ENCODE data around the gene QRICH2.
A peak's percentile ranks its signal among the peaks of the same experiment; 100 is the strongest.
"Not testable (repeated sequence)": the region's sequence is repeated elsewhere in the genome, so short reads cannot be mapped to it uniquely, and the experiment has no call there.

Gene QRICH2

GRCh38 chr17:76256430-76257050 lies 51.5 kb downstream of the QRICH2 start:
- in situ Hi-C loops (cut with MboI; ENCODE audit: low pct_unique_long_range_greater_than_20kb, low sequenced_read_pairs); DNase-seq: not testable (repeated sequence)

DNA sequence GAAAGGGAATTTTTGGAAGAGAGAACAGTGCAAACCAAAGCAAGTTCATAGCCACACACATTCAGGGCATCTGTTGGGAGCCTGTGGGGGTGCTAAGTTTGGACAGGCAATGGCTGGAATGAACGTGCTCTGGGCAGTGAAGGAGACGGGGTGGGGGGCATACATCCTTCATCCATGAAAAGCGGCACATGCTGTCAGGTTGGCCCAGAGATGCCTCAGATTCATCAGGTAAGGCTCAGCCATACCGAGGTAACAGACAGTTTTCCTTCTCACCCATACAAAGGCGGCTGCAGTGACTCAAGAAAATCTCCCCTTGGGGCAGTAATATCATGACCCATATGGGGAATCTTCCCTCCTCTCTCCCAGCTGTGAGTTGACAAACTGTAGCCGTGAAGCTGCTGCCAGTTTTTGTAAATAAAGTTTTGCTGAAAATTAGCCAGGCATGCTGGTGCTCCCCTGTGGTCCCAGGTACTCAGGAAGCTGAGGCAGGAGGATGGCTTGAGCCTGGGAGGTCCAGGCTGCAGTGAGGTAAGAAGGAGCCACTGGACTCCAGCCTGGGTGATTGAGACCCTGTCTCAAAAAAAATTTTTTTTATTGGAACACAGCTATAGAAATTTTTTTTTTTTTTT lies 52.2 kb downstream of the QRICH2 start:
- DNase-seq = no peak
- in situ Hi-C loops (cut with MboI; ENCODE audit: low pct_unique_long_range_greater_than_20kb, low sequenced_read_pairs) = no loop called here

DNA sequence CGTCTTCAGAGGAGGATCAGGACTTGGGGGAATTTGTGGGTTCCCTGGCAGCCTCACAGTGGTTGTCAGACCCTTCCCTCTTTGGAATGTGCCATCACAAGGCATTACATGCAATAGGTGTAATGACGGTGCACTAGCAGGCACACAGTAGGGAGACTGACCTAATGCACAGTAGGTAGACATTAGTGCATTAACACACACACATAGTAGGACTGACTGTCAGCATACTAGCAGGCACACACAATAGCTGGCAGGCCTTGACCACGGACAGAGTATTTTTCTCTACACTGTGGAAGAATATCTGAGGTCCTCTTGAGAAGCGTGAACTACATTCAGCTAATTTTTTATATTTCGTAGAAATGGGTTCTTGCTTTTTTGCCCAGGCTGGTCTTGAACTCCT lies 53.8 kb downstream of the QRICH2 start:
- DNase-seq = no peak
- in situ Hi-C loops (cut with MboI; ENCODE audit: low pct_unique_long_range_greater_than_20kb, low sequenced_read_pairs) = no loop called here

- in situ Hi-C loops (cut with MboI; ENCODE audit: low pct_unique_long_range_greater_than_20kb, low sequenced_read_pairs) = no loop called here
- no peak for DNase-seq
Observed at GRCh38 chr17:76253841-76254240, 54.2 kb downstream of the QRICH2 start.

DNA sequence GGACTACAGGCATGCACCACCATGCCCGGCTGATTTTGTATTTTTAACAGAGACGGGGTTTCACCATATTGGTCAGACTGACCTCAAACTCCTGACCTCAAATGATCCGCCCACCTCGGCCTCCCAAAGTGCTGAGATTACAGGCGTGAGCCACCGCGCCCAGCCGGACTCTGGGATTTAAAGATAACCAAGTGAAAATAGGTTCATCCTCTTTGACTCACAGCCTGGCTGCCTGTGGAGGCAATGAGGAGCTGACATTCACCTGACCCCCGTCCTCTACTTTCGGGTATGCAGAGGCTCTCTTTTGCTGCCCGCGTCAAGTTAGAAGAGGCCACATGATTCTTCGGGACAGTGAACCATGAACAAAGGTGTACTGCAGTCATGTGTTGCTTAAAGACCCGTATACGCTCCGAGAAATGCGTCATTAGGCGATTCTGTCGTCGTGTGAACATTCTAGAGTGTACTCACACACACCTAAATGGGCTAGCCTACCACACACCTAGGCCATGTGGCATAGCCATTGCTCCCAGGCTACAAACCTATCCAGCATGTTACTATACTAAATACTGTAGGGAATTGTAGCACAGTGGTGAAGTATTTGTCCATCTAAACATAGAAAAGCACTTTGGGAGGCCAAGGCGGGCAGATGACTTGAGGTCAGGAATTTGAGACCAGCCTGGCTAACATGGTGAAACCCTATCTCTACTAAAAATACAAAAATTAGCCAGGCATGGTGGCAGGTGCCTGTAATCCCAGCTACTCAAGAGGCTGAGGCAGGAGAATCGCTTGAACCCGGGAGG lies 54.9 kb downstream of the QRICH2 start:
- DNase-seq; in situ Hi-C loops (cut with MboI; ENCODE audit: low pct_unique_long_range_greater_than_20kb, low sequenced_read_pairs): not testable (repeated sequence)

- in situ Hi-C loops (cut with MboI; ENCODE audit: low pct_unique_long_range_greater_than_20kb, low sequenced_read_pairs) = no loop called here
- peak; percentile 81 for DNase-seq
Observed at GRCh38 chr17:76252040-76252954, 55.8 kb downstream of the QRICH2 start.

- in situ Hi-C loops (cut with MboI; ENCODE audit: low pct_unique_long_range_greater_than_20kb, low sequenced_read_pairs) = no loop called here
- DNase-seq = no peak
Observed at GRCh38 chr17:76251478-76252039, 56.5 kb downstream of the QRICH2 start.

DNA sequence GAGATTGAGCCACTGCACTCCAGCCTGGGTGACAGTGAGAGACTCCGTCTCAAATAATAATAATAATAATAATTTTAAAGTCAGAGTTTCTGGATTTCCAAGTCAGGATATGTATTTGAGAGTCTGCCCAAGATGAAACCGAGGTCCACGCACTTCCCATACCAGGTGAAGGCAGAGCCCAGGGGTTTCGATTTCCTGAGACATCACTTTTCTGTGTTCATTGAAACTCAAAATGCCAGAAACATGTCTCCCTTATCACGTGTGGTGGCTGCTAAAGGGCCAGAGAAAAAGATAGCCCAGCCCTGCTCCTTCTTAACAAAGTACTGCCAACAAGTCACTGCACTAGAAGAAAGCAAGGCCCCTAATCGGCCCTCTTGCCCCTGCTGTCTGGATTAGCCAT lies 57.9 kb downstream of the QRICH2 start:
- no peak for DNase-seq
- in situ Hi-C loops (cut with MboI; ENCODE audit: low pct_unique_long_range_greater_than_20kb, low sequenced_read_pairs) = no loop called here

DNA sequence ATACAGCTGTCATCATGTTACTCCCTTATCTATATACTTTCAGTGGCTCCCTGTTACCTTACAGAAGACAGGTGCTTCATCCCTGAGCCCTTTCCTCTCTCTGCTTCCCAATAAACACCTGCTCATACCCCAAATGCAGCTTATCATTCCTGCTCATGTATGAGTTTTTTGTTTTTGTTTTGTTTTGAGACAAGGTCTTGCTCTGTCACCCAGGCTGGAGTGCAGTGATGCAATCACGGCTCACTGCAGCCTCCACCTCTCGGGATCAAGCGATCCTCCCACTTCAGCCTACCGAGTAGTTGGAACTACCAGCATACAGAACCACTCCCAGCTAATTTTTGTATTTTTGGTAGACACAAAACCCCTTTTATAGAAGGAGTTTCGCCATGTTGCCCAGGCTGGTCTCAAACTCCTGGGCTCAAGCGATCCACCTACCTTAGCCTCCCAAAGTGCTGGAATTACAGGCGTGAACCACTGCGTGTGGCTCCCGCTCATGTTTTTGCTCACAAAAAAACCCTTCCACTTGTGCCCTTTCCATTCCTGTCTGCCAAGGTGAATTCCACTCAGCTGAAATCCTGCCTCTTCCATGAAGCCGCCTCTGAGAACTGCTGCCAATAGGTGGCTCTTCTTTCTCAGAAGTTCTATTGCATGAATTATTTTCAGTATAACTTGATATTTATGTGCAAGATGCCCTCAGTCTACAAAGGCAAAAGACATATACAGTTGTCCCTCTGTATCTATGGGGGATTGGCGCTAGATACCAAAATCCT lies 59.9 kb downstream of the QRICH2 start:
- in situ Hi-C loops (cut with MboI; ENCODE audit: low pct_unique_long_range_greater_than_20kb, low sequenced_read_pairs) = no loop called here
- DNase-seq = no peak

DNA sequence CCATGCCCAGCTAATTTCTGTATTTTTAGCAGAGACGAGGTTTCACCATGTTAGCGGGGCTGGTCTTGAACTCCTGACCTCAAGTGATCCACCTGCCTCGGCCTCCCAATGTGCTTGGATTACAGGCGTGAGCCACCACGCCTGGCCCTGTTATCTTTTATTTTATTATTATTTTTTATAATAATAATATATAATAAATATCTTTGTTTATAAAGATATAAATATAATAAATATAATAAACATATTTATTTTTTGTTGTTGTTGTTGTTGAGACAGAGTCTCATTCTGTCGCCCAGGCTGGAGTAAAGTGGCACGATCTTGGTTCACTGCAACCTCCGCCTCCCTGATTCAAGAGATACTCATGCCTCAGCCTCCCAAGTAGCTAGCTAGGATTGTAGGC lies 60.8 kb downstream of the QRICH2 start:
- in situ Hi-C loops (cut with MboI; ENCODE audit: low pct_unique_long_range_greater_than_20kb, low sequenced_read_pairs) = no loop called here
- no peak for DNase-seq

- in situ Hi-C loops (cut with MboI; ENCODE audit: low pct_unique_long_range_greater_than_20kb, low sequenced_read_pairs) = no loop called here
- DNase-seq = peak; percentile 86
Observed at GRCh38 chr17:76246080-76247066, 61.7 kb downstream of the QRICH2 start.

DNA sequence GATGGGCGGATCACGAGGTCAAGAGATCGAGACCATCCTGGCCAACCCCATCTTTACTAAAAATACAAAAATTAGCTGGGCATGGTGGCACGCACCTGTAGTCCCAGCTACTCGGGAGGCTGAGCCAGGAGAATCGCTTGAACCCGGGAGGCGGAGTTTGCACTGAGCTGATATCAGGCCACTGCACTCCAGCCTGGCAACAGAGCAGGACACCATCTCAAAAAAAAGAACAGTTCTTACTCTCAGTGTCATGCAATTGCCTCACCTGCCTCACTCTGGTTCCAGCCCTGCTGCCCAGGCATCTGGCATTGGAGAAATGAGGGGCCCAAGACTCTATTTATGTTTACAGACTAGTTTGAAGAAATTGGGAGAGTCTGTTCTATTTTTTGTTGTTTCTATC lies 63.4 kb downstream of the QRICH2 start:
- DNase-seq; in situ Hi-C loops (cut with MboI; ENCODE audit: low pct_unique_long_range_greater_than_20kb, low sequenced_read_pairs): not testable (repeated sequence)

- in situ Hi-C loops (cut with MboI; ENCODE audit: low pct_unique_long_range_greater_than_20kb, low sequenced_read_pairs) = no loop called here
- DNase-seq = peak; percentile 63
Observed at GRCh38 chr17:76243826-76244679, 64.0 kb downstream of the QRICH2 start.

DNA sequence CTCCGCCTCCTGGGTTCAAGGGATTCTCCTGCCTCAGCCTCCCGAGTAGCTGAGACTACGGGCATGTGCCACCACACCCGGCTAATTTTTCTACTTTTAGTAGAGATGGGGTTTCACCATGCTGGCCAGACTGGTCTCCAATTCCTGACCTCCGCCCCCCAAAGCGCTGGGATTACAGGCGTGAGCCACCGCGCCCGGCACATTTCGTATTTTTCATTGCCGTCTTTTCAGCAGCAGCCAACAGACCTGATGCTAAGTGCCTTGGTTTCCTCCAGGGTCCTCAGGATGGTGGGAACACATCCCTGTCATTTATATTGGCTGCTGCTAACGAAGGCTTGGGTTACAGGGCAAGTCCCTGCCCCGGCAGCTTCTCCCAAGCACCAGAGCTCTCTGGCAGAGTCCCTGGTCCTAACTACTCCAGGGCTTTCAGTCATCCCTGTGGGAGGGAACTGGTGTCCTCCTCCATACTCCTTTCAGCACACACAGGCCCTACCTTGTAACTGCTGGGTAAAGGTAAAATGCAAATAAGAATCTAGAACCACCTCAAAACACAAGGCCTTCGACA lies 66.3 kb downstream of the QRICH2 start:
- in situ Hi-C loops (cut with MboI; ENCODE audit: low pct_unique_long_range_greater_than_20kb, low sequenced_read_pairs) = no loop called here
- DNase-seq = no peak

GRCh38 chr17:76241204-76241538 lies 66.9 kb downstream of the QRICH2 start:
- DNase-seq = no peak
- in situ Hi-C loops (cut with MboI; ENCODE audit: low pct_unique_long_range_greater_than_20kb, low sequenced_read_pairs) = no loop called here

DNA sequence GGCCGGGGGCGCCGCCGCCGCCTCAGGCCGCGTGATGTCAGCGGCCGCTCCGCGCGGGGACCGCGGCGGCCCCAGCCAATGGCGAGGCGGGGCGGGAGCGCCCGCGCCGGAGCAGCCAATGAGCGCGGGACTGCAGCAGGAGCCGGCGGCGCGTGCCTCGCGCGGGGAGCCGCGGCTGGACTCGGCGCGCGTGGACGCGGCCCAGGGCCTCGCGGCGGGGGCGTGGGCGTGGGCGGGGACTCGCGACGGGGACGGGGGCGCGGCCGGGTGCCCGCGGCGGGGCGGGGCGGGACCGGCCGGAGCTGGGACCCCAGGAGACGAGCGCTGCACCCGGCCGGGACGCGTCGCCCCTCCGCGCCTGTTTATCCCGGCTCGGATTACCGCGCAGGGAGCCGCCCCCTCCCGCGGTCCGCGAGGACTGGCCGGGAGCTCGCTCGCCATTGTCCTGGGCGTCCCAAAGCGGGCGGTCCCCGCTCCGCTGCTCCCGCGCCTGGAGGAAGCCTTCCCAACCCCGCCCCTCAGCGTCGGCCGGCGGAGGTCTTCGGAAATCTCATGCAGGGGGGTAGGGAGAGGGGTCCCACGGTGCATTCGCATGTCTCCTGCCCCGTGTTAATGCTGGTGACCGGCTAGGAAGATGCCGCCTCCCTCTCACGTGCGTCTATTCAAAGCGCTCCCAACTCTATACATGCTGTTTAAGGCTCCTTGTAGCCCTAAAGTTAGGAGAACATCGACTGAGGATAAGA lies 67.4 kb downstream of the QRICH2 start, which contains the start of gene RNF157:
Gene RNF157 (minus strand): TSS at position 33 of the 743 bp plus-strand sequence. CDS start 253 bp downstream, outside the sequence.
- peak; percentile 24 for DNase-seq
- in situ Hi-C loops (cut with MboI; ENCODE audit: low pct_unique_long_range_greater_than_20kb, low sequenced_read_pairs) = no loop called here

Measured in KBM-7 (cell line).